NCI-H69 (cell line): Measurements from ENCODE around the gene PLOD1.
"Not testable (repeated sequence)": the region's sequence is repeated elsewhere in the genome, so short reads cannot be mapped to it uniquely, and the experiment has no call there.

Experiments used
- DNase-seq: peaks from one replicate; lab custom pipeline; 2025; lab: John Stamatoyannopoulos, UW

Gene PLOD1

DNA sequence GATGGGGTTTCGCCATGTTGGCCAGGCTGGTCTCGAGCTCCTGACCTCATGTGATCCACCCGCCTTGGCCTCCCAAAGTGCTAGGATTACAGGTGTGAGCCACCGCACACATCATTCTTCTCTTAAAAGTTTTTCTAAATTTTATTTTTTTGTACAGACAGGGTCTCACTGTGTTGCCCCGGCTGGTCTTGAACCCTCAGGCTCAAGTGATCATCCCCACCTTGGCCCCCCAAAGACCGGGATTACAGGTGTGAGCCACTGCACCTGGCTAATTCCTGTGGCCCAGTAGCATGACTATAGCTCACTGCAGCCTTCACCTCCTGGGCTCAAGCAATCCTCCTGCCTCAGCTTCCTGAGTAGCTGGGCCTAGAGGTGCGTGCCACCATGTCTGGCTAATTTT, 5.3 kb downstream of the PLOD1 start:
- DNase-seq = not testable (repeated sequence)

DNA sequence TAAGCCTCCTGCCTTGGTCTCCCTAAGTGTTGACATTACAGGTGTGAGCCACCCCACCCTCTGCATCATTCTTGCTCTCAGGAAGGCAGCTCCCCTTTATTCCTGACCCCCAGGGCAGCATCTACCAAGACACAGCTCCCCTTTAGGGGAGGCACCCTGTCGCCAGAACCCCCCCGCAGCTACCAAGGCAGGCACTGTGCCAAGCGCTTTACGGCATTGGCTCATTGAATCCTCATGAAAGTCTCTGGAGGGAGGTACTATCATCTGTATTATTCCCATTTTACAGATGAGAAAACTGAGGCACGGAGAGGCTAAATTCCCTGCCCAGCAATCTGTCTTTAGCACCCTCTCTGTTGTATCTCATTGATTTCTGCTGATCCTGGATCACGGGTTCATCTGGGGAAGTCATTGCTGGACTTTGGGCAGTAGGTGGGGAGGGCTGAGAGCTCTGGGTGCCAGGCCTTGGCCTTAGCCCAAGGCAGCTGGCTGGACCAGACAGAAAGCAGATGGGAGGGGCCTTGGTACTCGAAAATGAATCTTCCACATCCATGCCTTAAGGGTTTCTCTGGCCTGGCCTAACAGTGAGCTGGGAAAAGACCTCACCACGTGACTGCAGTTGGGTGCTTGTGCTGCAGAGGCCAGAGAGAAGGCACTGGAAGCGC, 5.9 kb downstream of the PLOD1 start:
- DNase-seq = no peak

GRCh38 chr1:11942280-11942679, 7.8 kb downstream of the PLOD1 start:
- no peak for DNase-seq

DNA sequence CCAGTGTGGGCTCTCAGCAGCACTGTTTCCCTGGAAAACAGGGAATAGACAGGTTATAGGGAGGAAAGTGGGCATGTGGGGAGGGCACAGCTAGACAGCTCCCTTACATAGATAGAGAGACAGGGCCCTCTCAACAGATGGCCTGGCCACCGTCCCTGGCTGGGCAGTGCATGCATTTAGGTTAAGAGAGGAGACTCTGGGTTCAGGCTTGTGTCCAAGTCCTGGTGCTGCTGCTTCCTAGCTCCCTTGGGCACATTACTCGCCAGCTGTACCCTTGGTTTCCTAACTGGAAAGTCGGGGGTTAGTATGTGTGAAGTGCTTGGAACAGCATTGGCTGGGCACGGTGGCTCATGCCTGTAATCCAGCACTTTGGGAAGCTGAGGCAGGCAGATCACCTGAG, 9.1 kb downstream of the PLOD1 start:
- DNase-seq = no peak

DNA sequence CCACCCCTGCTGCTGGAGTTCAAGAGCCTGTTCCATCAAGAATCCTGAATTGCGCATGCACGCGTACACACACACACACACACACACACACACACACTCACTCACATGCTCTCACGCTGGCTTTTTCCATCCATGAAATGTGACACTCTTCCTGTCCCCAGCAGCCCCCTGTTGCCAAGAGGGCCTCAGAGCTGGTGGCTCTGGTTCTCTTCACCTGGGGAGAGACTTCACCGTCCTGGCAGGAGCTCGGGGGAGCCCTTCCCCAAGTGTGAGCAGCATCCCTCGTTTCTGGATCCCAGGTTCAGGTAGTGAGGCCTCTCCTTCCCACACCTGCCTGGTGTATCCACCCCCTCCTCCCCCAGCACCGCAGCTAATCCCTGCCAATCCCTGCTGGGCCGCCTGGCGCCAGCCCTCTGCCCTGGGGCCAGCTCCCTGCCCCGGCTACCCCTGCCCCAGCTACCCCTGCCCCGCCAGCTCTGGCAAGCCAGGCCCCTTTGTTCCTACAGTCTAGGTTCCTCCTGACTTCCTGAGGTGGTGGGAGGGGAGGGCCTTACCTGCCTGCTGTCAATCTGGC, 9.9 kb downstream of the PLOD1 start:
- DNase-seq = peak; percentile 86

DNA sequence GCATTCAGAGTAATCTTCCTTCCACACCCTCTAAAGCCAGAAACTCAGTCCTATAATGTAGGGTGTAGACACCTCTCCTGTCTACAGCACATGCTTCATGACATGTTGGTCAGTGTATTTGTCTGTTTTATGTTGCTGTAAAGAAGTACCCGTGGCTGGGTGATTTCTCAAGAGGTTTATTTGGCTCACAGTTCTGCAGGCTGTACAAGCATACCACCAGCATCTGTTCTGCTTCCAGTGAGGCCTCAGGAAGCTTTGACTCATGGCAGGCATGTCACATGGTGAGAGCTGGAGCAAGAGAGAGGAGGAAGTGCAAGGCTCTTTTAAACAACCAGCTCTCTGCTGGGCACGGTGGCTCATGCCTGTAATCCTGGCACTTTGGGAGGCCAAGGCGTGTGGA, 12.1 kb downstream of the PLOD1 start:
- no peak for DNase-seq

- DNase-seq = no peak
Measured at GRCh38 chr1:11948822-11949458, 14.4 kb downstream of the PLOD1 start.

DNA sequence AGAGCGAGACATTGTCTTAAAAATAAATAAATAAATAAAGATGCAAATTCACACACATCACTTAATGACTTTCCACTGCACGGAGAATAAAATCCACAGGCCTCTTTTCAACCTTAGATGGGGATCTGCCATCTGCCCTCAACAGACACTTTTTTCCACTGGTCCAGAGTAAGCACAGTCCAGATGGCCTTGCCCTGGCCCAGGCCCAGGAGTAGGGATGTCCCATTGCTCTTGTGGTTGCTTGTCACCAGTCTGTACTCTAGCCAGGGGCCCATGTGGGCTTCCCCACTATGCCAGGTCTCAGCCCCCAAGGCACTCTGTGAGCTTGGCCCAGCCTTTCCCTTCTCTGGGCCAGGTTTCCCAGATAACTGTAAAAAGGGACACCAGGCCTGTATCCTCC, 17.4 kb downstream of the PLOD1 start:
- DNase-seq = no peak

- DNase-seq = no peak
Measured at GRCh38 chr1:11952455-11953109, 18.1 kb downstream of the PLOD1 start.

DNA sequence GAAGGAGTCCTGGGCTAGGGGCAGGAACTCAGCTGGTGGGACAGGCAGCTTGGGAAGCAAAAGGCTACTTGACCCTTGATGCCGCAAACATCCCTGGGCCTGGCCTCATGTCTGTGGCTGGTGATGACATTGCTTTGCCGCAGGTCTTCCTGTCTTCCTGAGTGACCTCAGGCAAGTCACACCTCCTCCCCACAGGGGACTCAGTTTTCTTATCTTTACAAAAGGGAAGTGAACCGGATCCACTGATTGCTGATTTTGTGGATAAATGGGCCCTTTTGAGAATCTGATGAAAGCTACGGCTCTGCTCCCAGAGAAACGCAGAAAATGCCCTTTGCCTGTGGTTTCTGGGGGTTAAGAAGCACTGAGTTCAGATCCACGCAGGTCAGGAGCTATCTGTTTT, 20.7 kb downstream of the PLOD1 start:
- DNase-seq = no peak

- DNase-seq = no peak
Measured at GRCh38 chr1:11957398-11957797, 22.9 kb downstream of the PLOD1 start.

DNA sequence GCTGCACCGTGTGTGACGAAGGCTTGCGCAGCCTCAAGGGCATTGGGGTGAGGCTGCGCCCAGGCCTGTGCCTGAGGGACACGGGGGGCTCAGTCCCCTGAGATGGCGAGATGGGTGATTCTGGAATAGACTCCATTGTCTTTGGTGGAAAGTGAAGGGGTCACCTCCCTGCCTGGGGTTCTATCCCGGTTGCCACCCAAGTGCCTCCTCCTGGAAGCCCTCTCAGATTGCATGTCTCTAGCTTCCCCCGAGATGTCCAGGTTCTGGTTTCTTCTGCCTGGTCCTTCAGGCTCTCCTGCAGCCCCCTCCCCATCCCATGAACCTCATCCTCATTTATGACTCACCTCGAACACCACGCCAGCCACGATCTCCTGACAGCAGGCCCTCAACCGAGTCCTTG, 23.4 kb downstream of the PLOD1 start:
- no peak for DNase-seq

DNA sequence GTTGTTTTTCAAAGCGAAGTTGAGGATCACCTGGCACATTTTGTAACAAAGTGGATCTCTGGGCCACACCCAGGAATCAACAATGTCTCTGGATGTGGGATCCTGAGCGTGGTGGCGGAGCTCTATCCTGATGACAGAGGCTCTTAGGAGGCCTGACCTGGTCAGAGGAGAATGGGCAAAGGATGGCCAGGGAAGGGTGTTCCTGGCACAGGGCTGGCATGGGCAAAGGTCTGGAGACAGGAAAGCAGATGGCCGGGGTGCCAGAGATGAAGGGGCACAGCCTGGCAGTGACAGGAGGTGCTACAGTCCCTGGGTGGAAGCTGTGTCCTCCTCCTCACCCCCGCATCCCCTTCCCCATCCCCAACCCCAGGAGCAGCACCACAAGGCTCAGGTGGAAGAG, 25.8 kb downstream of the PLOD1 start:
- DNase-seq = no peak

- DNase-seq = no peak
Measured at GRCh38 chr1:11960715-11961114, 26.2 kb downstream of the PLOD1 start.

DNA sequence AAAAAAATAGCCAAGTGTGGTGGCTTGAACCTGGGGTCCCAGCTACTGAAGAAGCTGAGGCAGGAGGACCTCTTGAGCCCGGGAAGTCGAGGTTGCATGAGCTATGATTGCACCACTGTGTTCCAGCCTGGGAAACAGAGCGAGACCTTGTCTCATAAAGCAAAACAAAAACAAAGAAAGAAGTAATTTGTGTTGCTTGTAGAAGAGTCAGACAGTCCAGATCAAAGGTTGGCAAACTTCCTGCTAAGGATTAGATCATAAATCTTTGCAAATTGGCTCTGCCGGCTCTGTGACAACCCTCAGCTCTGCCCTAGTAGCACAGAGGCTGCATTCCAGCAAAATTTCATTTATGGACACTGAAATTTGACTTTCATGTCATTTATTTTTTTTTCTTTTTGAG, 26.7 kb downstream of the PLOD1 start:
- DNase-seq = peak; percentile 38

GRCh38 chr1:11963622-11964021, 29.1 kb downstream of the PLOD1 start:
- no peak for DNase-seq

- no peak for DNase-seq
Measured at GRCh38 chr1:11964656-11965055, 30.1 kb downstream of the PLOD1 start.

- peak; percentile 72 for DNase-seq
Measured at GRCh38 chr1:11967028-11967547, 32.6 kb downstream of the PLOD1 start.

DNA sequence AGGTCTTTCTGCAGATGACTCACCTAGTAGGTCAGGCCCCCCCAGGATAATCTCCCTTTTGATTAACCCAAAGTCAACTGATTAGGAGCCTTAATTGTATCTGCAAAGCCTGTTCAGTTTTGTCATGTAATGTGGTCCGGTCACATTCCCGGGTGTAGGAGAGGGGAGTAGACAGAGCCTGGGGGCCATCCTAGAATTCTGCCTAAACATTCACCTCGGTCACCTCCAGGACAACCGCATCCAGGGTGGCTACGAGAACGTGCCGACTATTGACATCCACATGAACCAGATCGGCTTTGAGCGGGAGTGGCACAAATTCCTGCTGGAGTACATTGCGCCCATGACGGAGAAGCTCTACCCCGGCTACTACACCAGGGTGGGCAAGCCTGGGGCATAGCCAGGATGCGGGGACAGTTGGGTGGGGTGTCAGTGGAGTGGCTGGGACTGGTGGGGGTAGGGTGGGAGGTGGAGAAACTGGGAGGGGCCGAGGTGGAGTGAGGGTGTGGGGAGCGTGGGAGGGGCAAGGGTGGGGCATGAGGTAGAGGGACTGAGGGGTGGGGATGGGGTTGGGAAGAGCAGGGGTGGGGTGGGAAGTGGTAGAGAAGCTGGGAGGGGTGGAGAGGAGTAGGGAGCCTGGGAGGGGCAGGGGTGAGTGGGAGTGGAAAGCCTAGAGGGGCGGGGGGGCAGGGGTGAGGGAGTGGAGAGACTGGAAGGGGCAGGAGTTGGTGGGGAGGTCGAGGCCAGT, 36.1 kb downstream of the PLOD1 start:
- no peak for DNase-seq

GRCh38 chr1:11977625-11978024, 43.1 kb downstream of the PLOD1 start:
- no peak for DNase-seq

DNA sequence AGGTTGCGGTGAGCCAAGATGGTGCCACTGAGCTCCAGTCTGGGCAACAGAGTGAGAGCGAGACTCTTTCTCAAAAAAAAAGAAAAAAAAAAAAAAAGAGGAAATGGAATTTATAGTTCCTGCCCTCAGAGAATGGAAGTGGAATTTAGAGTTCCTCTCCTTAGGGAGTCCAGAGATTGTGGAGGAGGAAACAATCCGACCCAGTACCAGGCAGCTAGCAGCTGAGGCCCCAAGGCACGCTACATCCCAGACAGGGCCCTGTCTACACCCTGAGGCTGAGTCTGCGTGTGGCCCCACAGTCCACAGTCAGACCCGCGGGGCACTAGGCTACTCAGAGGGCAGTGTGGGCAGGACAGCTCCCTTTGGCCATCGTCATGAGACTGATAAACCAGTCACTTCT, 43.8 kb downstream of the PLOD1 start:
- no peak for DNase-seq
